Activated CD8-positive, alpha-beta T cell treated with anti-CD3 and anti-CD28 coated beads for 36 hours (primary cell): Measurements from ENCODE around the gene SLC39A11. TPM values are rescaled to one million over a fixed set of nuclear protein-coding genes. Genes with fewer than 3 reads are reported as not detected.

ENCODE experiments used
- ATAC-seq: fragments of 200-7000 bp; cut with Tn5 transposase; one replicate; pipeline ENCODE4 v1.10.0; 2021; ENCODE audit warnings: mild to moderate bottlenecking, moderate library complexity
- CTCF ChIA-PET: fragments of 350-600 bp; sonication (Branson Sonifier 250); formaldehyde crosslinking; loops from one replicate; lab custom pipeline; 2021; ENCODE audit warnings: antibody characterized with exemption; lab: Charles Lee
- POLR2A ChIA-PET: fragments of 350-600 bp; sonication (Branson Sonifier 250); formaldehyde crosslinking; loops from one replicate; lab custom pipeline; 2021; ENCODE audit warnings: antibody characterized with exemption; lab: Charles Lee
- DNase-seq: peaks from one replicate; pipeline ENCODE4 v3.0.0-alpha.2; 2020
- H3K27ac Mint-ChIP-seq: one replicate; pipeline ENCODE4 v1.8.0; 2021; ENCODE audit warnings: mild to moderate bottlenecking, mixed read lengths
- H3K27me3 Mint-ChIP-seq: one replicate; pipeline ENCODE4 v1.8.0; 2021; ENCODE audit warnings: mixed read lengths
- H3K36me3 Mint-ChIP-seq: one replicate; pipeline ENCODE4 v1.8.0; 2021; ENCODE audit warnings: low read depth, mixed read lengths
- H3K4me1 Mint-ChIP-seq: one replicate; pipeline ENCODE4 v1.8.0; 2021; ENCODE audit warnings: low read depth, mixed read lengths
- H3K4me3 Mint-ChIP-seq: one replicate; pipeline ENCODE4 v1.8.0; 2021; ENCODE audit warnings: mild to moderate bottlenecking, moderate library complexity, mixed read lengths
- H3K9me3 Mint-ChIP-seq: one replicate; pipeline ENCODE4 v1.8.0; 2021; ENCODE audit warnings: mixed read lengths
- intact Hi-C: fragments of 100-400 bp; cut with micrococcal nuclease; formaldehyde crosslinking; loops from one replicate; pipeline ENCODE4 v1.10.0; 2022
- total RNA-seq, 2 experiments: library from RNA; stranded (reverse); gene quantifications; one replicate each; pipeline ENCODE4 v1.2.3, GENCODE V29; 2021
- TF ChIP-seq, protein P1 (sequence below): fragments of 200-600 bp; IDR thresholded peaks from one replicate; pipeline ENCODE4 v1.8.0; 2022; ENCODE audit warnings: antibody characterized with exemption, mild to moderate bottlenecking

SLC39A11 gene
- total RNA-seq, 2 experiments from 2014 or later: 14.4 to 14.9 TPM

DNA sequence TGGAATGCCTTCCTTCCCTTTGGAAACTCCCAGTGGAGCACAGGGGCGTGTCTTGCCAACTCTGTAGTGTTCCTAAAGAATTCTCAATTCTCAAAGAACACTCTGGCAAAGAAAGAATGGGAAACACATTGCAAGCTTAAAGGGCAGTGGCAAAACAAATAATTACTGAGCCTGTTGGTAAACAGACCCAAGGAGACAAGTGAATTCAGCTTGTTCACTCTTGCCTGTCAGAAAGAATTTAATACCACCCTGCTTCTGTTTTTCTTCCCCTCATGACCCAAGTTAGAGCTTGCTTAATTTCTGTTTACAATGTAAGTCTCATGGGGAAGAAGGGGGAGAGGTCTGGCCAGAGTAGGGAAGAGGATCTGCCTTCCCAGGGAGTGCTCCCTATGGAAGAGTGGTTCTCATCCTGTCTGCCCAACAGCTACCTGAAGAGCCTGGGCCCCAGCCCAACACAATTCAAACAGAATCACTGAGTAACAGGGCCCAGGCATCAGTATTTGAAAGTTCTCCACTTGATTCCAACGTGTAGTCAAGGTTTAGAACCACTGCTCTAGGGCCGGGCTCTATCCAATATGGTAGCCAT lies 386.0 kb downstream of the SLC39A11 start:
- ChIA-PET POLR2A (interaction anchor here (1.0 kb wide), 1 partner anchor 13 kb away, joined by 3 read pairs; no protein-coding TSS in a partner anchor), CTCF (interaction anchor here (1.7 to 3.0 kb wide), 2 partner anchors 19 to 149 kb away, joined by 6 to 11 read pairs; no protein-coding TSS in a partner anchor)
- Mint-ChIP-seq H3K27ac (no peak overlapping the region), H3K27me3 (no peaks in the 10 kb centered on the region), H3K9me3 (peaks cover 16% of the 10 kb centered on the region), H3K4me1 (peaks cover 20% of the 10 kb centered on the region), H3K36me3 (peaks cover 11% of the 10 kb centered on the region), H3K4me3 (no peak overlapping the region)
- intact Hi-C loops: no loop called here
- TF ChIP-seq, protein P1, sequence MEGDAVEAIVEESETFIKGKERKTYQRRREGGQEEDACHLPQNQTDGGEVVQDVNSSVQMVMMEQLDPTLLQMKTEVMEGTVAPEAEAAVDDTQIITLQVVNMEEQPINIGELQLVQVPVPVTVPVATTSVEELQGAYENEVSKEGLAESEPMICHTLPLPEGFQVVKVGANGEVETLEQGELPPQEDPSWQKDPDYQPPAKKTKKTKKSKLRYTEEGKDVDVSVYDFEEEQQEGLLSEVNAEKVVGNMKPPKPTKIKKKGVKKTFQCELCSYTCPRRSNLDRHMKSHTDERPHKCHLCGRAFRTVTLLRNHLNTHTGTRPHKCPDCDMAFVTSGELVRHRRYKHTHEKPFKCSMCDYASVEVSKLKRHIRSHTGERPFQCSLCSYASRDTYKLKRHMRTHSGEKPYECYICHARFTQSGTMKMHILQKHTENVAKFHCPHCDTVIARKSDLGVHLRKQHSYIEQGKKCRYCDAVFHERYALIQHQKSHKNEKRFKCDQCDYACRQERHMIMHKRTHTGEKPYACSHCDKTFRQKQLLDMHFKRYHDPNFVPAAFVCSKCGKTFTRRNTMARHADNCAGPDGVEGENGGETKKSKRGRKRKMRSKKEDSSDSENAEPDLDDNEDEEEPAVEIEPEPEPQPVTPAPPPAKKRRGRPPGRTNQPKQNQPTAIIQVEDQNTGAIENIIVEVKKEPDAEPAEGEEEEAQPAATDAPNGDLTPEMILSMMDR: no peak
- ATAC-seq: no peak
- no peak for DNase-seq

DNA sequence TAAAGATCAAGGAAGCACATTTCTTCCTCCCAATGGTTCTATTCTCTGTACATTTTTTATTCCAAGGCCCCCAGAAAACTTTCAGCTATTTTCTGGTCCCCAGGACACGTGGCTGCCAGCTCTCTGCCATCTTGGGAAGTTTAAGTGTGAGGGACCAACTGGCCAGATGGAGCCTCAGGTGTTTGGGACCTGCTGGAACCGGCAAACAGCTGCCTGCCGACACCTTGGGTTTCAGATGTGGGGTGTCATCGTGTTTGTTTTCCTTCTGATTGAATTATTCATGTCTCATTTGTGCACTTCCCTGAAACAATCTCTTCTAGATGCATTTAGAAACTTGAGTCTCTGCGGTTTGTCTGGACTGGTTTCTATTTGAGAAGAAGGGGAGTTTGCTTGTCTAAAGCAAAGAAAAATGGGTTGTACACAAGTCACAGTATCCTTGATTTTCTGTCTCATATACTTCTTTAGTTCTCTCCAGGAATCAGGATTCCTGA lies 386.5 kb downstream of the SLC39A11 start:
- TF ChIP-seq, protein P1: no peak
- no peak for ATAC-seq
- ChIA-PET CTCF (interaction anchor here (1.7 to 3.0 kb wide), 2 partner anchors 20 to 149 kb away, joined by 6 to 11 read pairs; no protein-coding TSS in a partner anchor), POLR2A (interaction anchor here (1.0 kb wide), 1 partner anchor 14 kb away, joined by 3 read pairs; no protein-coding TSS in a partner anchor)
- peaks cover 11% of the 10 kb centered on the region for H3K9me3 Mint-ChIP-seq
- peaks cover 19% of the 10 kb centered on the region for H3K4me1 Mint-ChIP-seq
- H3K27me3 Mint-ChIP-seq: no peaks in the 10 kb centered on the region
- DNase-seq: no peak
- no peak overlapping the region for H3K4me3 Mint-ChIP-seq
- no peak overlapping the region for H3K27ac Mint-ChIP-seq
- H3K36me3 Mint-ChIP-seq: peaks cover 5% of the 10 kb centered on the region
- intact Hi-C loops: no loop called here

DNA sequence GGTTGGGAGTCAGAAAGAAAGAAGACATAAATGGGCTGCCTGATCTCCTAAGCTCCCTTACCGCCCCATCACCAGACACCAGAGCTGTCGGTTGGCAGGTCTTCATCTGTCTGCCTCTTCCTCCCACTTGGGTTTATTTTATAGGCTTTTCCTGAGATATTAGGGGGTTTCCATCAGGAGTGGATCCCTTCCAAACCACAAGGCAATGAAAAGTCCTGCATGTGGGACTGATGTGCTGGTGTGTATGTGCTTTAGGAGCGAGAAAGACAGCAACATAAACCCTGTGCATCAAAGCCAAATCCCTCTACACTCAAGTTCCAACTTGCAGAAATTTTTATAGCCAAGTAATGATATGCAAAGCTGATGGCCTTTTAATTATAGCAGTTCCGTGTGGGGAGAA lies 389.5 kb downstream of the SLC39A11 start:
- Mint-ChIP-seq H3K27me3 (no peaks in the 10 kb centered on the region), H3K9me3 (no peaks in the 10 kb centered on the region), H3K4me3 (no peak overlapping the region), H3K27ac (no peak overlapping the region), H3K4me1 (peaks cover 3% of the 10 kb centered on the region), H3K36me3 (no peaks in the 10 kb centered on the region)
- intact Hi-C loops: no loop called here
- ChIA-PET POLR2A (no interaction called here), CTCF (interaction anchor here (1.3 kb wide), 1 partner anchor 36 kb away, joined by 3 read pairs; no protein-coding TSS in a partner anchor)
- TF ChIP-seq, protein P1: no peak
- ATAC-seq: no peak
- no peak for DNase-seq

DNA sequence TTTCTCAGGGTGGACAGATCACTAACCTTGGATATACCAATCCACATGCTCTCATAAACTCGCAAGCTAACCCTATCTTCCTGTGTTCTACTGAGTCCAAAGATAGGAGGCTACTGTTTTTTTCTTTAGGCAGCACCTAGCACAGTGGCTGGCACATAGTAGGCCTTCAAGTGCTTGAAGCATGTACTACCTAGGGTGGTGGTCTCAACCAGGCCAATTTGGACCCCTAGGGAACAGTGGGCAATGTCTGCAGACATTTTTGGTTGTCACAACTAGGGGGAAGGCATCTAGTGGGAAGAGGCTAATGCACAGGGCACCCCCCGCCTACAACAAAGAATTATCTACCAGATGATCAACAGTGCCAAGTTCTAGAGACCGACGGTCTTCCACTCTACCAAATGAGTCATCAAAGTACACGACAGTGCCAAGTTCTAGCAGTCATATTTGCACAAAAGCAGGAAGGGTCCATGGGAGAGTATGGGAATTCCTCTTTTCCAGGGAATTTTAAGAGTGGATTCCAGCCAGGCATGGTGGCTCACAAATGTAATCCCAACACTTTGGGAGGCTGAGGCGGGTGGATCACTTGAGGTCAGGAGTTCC lies 390.3 kb downstream of the SLC39A11 start:
- no peaks in the 10 kb centered on the region for H3K9me3 Mint-ChIP-seq
- intact Hi-C loops: no loop called here
- H3K4me3 Mint-ChIP-seq: no peak overlapping the region
- no peak overlapping the region for H3K27ac Mint-ChIP-seq
- ChIA-PET POLR2A (no interaction called here), CTCF (no interaction called here)
- TF ChIP-seq, protein P1: no peak
- ATAC-seq (peak; percentile 37), DNase-seq (no peak)
- H3K27me3 Mint-ChIP-seq: no peaks in the 10 kb centered on the region
- no peaks in the 10 kb centered on the region for H3K36me3 Mint-ChIP-seq
- H3K4me1 Mint-ChIP-seq: peaks cover 3% of the 10 kb centered on the region

DNA sequence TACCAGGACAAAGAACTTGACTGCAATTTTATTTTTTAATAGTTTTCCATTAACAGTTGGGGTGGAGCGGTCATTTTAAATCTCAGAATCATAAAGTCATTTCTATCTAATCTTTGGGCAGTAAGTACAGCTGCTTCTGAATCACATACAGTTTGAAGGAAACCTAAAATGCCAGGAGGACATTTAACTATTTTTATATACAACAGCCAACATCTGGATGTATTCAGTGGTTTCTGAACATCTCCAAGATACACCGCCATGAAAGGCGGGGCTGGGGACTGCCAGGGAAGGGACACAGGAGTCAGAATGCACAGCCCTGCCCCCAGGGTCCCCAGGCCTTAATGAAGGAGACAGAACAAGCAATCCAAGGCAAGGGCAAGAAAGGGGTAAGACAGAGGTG lies 392.3 kb downstream of the SLC39A11 start:
- CTCF ChIA-PET: no interaction called here
- H3K27me3 Mint-ChIP-seq: no peaks in the 10 kb centered on the region
- H3K9me3 Mint-ChIP-seq: no peaks in the 10 kb centered on the region
- no peak overlapping the region for H3K4me3 Mint-ChIP-seq
- H3K4me1 Mint-ChIP-seq: peaks cover 3% of the 10 kb centered on the region
- DNase-seq: no peak
- H3K36me3 Mint-ChIP-seq: no peaks in the 10 kb centered on the region
- no peak for ATAC-seq
- intact Hi-C loops: no loop called here
- POLR2A ChIA-PET: no interaction called here
- TF ChIP-seq, protein P1: no peak
- no peak overlapping the region for H3K27ac Mint-ChIP-seq
